ENCODE data around the gene AGO4. TPM values are rescaled to one million over a fixed set of nuclear protein-coding genes. Genes with fewer than 3 reads are reported as not detected.
"Not testable (repeated sequence)": the region's sequence is repeated elsewhere in the genome, so short reads cannot be mapped to it uniquely, and the experiment has no call there.

The AGO4 gene
- total and polyA plus RNA-seq, 2 of the 8 experiments (the other 6 are each of a cell fraction or from before 2014, with no cell fraction given) = 5.5 to 7.7 TPM

DNA sequence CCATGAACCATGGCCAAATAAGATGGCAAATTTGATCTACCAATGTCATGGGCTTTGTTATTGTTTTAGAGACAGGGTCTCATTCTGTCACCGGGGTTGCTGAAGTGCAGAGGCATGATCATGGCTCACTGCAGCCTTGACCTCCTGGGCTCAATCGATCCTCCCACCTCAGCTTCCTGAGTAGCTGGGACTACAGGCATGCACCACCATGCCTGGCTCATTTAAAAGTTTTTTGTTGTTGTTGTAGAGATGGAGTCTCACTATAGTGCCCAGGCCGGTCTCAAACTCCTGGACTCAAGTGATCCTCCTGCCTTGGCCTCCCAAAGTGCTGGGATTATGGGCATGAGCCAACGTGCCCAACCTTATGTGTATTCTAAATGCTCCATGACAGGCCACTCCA is 66.3 kb downstream of the AGO4 start:
- not testable (repeated sequence) for H3K4me2 ChIP-seq (ENCODE audit: insufficient read depth in 1 of 2, low read depth in 2 of 2, low read length in 2 of 2); H3K9ac ChIP-seq (replicated peaks in 1 of 4; ENCODE audit: extremely low read depth in 1 of 4, low read depth in 3 of 4, low read length in 3 of 4); H2AK5ac ChIP-seq (ENCODE audit: low read depth, low read length); H2BK120ac ChIP-seq (replicated peaks; ENCODE audit: low read depth, low read length); FAIRE-seq; H3K36me3 ChIP-seq (ENCODE audit: control insufficient read depth in 2 of 4, insufficient read depth in 4 of 4, low read length in 3 of 4); H4K8ac ChIP-seq (ENCODE audit: extremely low read depth, insufficient read depth, low read length); DNase-seq (ENCODE audit: low read depth in 1 of 2, low spot score in 2 of 2); H3K4ac ChIP-seq (replicated peaks; ENCODE audit: insufficient read length, low read depth, low read length); H2BK12ac ChIP-seq (ENCODE audit: low read depth, low read length); H3K23me2 ChIP-seq (ENCODE audit: low read depth, low read length); H3K79me2 ChIP-seq (ENCODE audit: control insufficient read depth in 1 of 2, insufficient read depth in 2 of 2, low read length in 2 of 2); H3K9me3 ChIP-seq (ENCODE audit: insufficient read depth in 2 of 2, low read depth in 1 of 2, low read length in 1 of 2); H4K5ac ChIP-seq (ENCODE audit: insufficient read length, low read depth, low read length); H3K56ac ChIP-seq (replicated peaks; ENCODE audit: insufficient read length, low read depth, low read length); H4K20me1 ChIP-seq (replicated peaks in 1 of 2; ENCODE audit: control insufficient read depth in 1 of 2, insufficient read depth in 2 of 2, low read length in 2 of 2); H2BK15ac ChIP-seq (ENCODE audit: low read length); H3K18ac ChIP-seq (ENCODE audit: extremely low read depth, low read length); H3K27ac ChIP-seq (ENCODE audit: low read depth, low read length); H2BK5ac ChIP-seq (ENCODE audit: low read depth, low read length); H4K91ac ChIP-seq (replicated peaks; ENCODE audit: insufficient read length, low read length); H3K27me3 ChIP-seq (replicated peaks in 1 of 4; ENCODE audit: control insufficient read depth in 3 of 4, extremely low read depth in 1 of 4, insufficient read depth in 3 of 4, low read length in 3 of 4); H2AFZ ChIP-seq (ENCODE audit: low read length); H3K23ac ChIP-seq (ENCODE audit: insufficient read length); H3K4me1 ChIP-seq (replicated peaks in 1 of 4; ENCODE audit: control insufficient read depth in 3 of 4, insufficient read depth in 4 of 4, low read length in 3 of 4); H3K14ac ChIP-seq (ENCODE audit: insufficient read length); H3K4me3 ChIP-seq (ENCODE audit: extremely low read depth in 1 of 4, insufficient read depth in 2 of 4, low read depth in 3 of 4, low read length in 4 of 4); H3K79me1 ChIP-seq (ENCODE audit: low read depth, low read length); H2BK20ac ChIP-seq (ENCODE audit: low read length)
- CTCF ChIA-PET (ENCODE audit: partially characterized antibody) = interaction anchor here (2.2 kb wide), 1 partner anchor 8 kb away, joined by 14 read pairs; the partner anchor contains the start of gene AGO1
- POLR2A ChIA-PET (ENCODE audit: partially characterized antibody) = interaction anchor here (2.0 kb wide), 1 partner anchor 11 kb away, joined by 5 read pairs; no protein-coding TSS in a partner anchor
- WGBS, 2 experiments (ENCODE audit: extremely low coverage in 1 of 2, insufficient coverage in 1 of 2, insufficient read length in 1 of 2, insufficient replicate concordance in 2 of 2, low coverage in 1 of 2, low lambda C conversion rate in 2 of 2, missing lambda C conversion rate in 1 of 2) = 90% methylated on average over 4 of the region's 4 CpGs; no CpG with 5 or more reads in 1 of the 2 experiments

All from H1 (cell line).